Hepatocyte (in vitro differentiated cells): Measurements from ENCODE around the gene HCRT. TPM values are rescaled to one million over a fixed set of nuclear protein-coding genes. Genes with fewer than 3 reads are reported as not detected.

Source experiments
- DNase-seq: peaks from one replicate; pipeline ENCODE4 v3.0.0-alpha.2; 2016; ENCODE audit warnings: low spot score
- H2AFZ ChIP-seq: fragments of 200-600 bp; sonication (generic); 2 replicates; pipeline ENCODE4 v1.6.0; 2016; ENCODE audit warnings: antibody characterized with exemption, mild to moderate bottlenecking
- H3K27ac ChIP-seq: fragments of 200-600 bp; sonication (generic); 2 replicates; pipeline ENCODE4 v1.5.1; 2016; ENCODE audit warnings: mild to moderate bottlenecking
- H3K27me3 ChIP-seq: fragments of 200-600 bp; sonication (generic); 2 replicates; pipeline ENCODE4 v1.6.1; 2016
- H3K36me3 ChIP-seq: fragments of 200-600 bp; sonication (generic); replicated peaks from 2 replicates; pipeline ENCODE4 v1.5.1; 2016; ENCODE audit warnings: low read depth; ENCODE audit not compliant: insufficient read depth
- H3K4me1 ChIP-seq: fragments of 200-600 bp; sonication (generic); 2 replicates; pipeline ENCODE4 v1.5.1; 2016; ENCODE audit warnings: mild to moderate bottlenecking, moderate library complexity; ENCODE audit not compliant: insufficient read depth
- H3K4me2 ChIP-seq: fragments of 200-600 bp; sonication (generic); 2 replicates; pipeline ENCODE4 v1.6.0; 2016
- H3K4me3 ChIP-seq: fragments of 200-600 bp; sonication (generic); 2 replicates; pipeline ENCODE4 v1.5.1; 2016; ENCODE audit warnings: mild to moderate bottlenecking
- H3K79me2 ChIP-seq: fragments of 200-600 bp; sonication (generic); 2 replicates; pipeline ENCODE4 v1.6.0; 2017; ENCODE audit warnings: mild to moderate bottlenecking
- H3K9me2 ChIP-seq: fragments of 200-600 bp; sonication (generic); replicated peaks from 2 replicates; pipeline ENCODE4 v1.6.0; 2017; ENCODE audit warnings: mild to moderate bottlenecking; ENCODE audit not compliant: insufficient read depth
- H3K9me3 ChIP-seq: fragments of 200-600 bp; sonication (generic); 2 replicates; pipeline ENCODE4 v1.5.1; 2016; ENCODE audit warnings: low read depth, mild to moderate bottlenecking
- H4K20me1 ChIP-seq: fragments of 200-600 bp; sonication (generic); 2 replicates; pipeline ENCODE4 v1.6.0; 2016; ENCODE audit warnings: mild to moderate bottlenecking; ENCODE audit not compliant: insufficient read depth, poor library complexity, severe bottlenecking
- EZH2 ChIP-seq: fragments of 200-600 bp; sonication (generic); IDR thresholded peaks from 2 replicates; pipeline ENCODE4 v1.6.1; 2016; ENCODE audit warnings: antibody characterized with exemption, mild to moderate bottlenecking, borderline replicate concordance
- EZH2phosphoT487 ChIP-seq: fragments of 200-600 bp; sonication (generic); IDR thresholded peaks from one replicate; pipeline ENCODE4 v1.6.1; 2018; ENCODE audit warnings: antibody characterized with exemption, mild to moderate bottlenecking, low read depth, moderate library complexity; ENCODE audit not compliant: unreplicated experiment, severe bottlenecking
- WGBS: methylation state at CpG from one replicate; pipeline ENCODE4 v1.1.6; 2016; ENCODE audit warnings: low lambda C conversion rate; ENCODE audit errors: missing lambda C conversion rate; 5-methylcytosine and 5-hydroxymethylcytosine counted together
- polyA plus RNA-seq: library from polyadenylated mRNA; unstranded; fragments of >200 nt; fragmentation: Nextera tagmentation; extraction: Ambion mirVana; gene quantifications from 2 replicates; pipeline ENCODE4 v1.2.1, GENCODE V29; 2016
- total RNA-seq: library from RNA; depleted of rRNA; stranded (reverse); fragments of >200 nt; gene quantifications from 2 replicates; pipeline ENCODE4 v1.2.3, GENCODE V29; 2014
- TF ChIP-seq, protein P1 (sequence below): fragments of 200-600 bp; sonication (generic); IDR thresholded peaks from 2 replicates; pipeline ENCODE4 v1.5.1; 2016; ENCODE audit warnings: antibody characterized with exemption, mild to moderate bottlenecking; ENCODE audit not compliant: poor library complexity

Gene HCRT
- total and polyA plus RNA-seq, 2 experiments from 2014 or later: not detected

DNA sequence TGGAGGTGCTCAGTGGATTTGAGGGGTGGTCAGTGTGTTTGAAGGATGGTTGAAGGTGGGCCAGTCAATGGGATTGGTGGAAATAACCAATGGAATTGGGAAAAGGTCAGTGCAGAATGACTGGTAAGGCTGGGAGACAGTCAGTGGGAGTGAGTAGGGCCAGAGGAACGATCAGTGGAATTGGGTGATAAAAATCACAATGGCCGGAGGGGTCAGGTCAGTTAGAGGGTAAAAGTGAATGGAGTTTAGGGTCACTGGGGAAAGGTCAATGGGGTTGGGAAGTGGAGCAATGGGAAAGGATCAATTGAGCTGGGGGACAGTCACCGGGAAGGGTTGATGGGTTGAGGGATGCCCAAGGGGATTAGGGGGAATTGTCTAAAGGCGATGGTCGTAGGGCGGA is 19.5 kb downstream of the HCRT start:
- WGBS: 86% methylated on average over 6 of the region's 6 CpGs
- no peak for TF ChIP-seq EZH2phosphoT487
- TF ChIP-seq EZH2: no peak
- TF ChIP-seq, protein P1, sequence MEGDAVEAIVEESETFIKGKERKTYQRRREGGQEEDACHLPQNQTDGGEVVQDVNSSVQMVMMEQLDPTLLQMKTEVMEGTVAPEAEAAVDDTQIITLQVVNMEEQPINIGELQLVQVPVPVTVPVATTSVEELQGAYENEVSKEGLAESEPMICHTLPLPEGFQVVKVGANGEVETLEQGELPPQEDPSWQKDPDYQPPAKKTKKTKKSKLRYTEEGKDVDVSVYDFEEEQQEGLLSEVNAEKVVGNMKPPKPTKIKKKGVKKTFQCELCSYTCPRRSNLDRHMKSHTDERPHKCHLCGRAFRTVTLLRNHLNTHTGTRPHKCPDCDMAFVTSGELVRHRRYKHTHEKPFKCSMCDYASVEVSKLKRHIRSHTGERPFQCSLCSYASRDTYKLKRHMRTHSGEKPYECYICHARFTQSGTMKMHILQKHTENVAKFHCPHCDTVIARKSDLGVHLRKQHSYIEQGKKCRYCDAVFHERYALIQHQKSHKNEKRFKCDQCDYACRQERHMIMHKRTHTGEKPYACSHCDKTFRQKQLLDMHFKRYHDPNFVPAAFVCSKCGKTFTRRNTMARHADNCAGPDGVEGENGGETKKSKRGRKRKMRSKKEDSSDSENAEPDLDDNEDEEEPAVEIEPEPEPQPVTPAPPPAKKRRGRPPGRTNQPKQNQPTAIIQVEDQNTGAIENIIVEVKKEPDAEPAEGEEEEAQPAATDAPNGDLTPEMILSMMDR: no peak

DNA sequence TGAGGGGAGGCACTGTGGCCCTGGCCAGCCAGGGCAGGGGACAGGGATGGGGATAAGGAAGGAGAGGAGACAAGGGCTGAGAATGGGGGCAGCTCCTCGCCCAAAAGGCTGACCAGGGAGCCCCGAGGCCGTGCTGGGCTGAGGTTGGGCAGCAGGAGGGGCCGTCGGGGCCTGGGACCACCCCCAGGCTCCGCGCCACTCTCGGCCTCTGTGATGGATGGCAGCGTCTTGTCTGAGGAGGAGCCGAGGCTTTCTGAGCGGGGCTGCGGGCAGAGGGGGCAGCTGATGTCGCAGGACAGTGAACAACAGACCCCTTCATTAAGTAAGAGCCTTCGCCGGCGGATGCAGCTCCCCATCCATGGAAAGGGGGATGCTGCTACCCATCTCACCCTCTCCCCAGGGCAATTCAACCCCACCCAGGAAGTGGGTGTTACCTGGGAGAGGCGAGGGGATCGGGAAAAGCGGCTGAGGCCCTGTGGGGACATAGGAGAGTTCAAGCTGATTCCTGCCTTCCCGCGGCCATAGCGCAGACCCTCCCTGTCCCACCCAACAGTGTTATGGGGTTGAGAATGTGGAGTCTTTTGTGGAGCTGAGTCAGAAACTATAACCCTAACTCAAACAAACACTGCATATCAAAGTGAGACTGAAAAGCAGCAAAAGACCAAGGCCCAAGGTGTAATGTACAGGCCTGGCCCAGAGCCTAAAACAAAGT is 21.4 kb downstream of the HCRT start:
- Histone ChIP-seq H3K36me3 (no peaks in the 10 kb centered on the region), H4K20me1 (no peaks in the 10 kb centered on the region), H3K4me3 (no peak overlapping the region), H3K9me2 (no peaks in the 10 kb centered on the region), H3K9me3 (no peaks in the 10 kb centered on the region), H3K27ac (no peak overlapping the region), H3K79me2 (no peaks in the 10 kb centered on the region), H3K4me1 (no peaks in the 10 kb centered on the region), H3K4me2 (no peak overlapping the region), H2AFZ (no peak overlapping the region), H3K27me3 (no peaks in the 10 kb centered on the region)
- no peak for DNase-seq
- TF ChIP-seq, protein P1: no peak
- no peak for TF ChIP-seq EZH2
- TF ChIP-seq EZH2phosphoT487: no peak
- WGBS: 90% methylated on average over 22 of the region's 22 CpGs

More for the DNA sequence above, 19.5 kb downstream of the HCRT start:
- H3K36me3 ChIP-seq: no peaks in the 10 kb centered on the region
- H3K4me2 ChIP-seq: no peak overlapping the region
- no peaks in the 10 kb centered on the region for H3K9me2 ChIP-seq
- H3K27me3 ChIP-seq: no peaks in the 10 kb centered on the region
- H2AFZ ChIP-seq: no peak overlapping the region
- no peaks in the 10 kb centered on the region for H3K4me1 ChIP-seq
- H4K20me1 ChIP-seq: no peaks in the 10 kb centered on the region
- H3K79me2 ChIP-seq: no peaks in the 10 kb centered on the region
- no peaks in the 10 kb centered on the region for H3K9me3 ChIP-seq
- H3K27ac ChIP-seq: no peak overlapping the region
- no peak overlapping the region for H3K4me3 ChIP-seq
- no peak for DNase-seq

DNA sequence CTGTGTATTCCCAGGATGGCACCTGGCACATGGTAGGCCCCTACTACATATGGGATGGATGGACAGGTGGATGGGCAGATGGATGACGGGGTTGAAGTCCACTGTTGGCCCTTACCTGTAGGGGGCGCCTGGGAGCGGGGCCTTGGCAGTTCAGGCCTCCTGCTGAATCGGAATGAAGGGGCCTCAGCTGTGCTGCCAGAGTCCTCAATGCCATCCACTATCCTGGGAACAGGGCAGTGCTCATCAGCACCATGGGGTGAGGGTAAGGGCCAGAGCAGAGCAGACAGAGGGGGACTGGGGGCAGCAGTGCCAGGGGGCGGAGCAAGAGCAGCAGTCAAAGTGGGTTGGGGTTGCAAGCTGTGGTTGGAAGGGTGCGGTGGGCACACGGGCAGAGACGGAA is 22.1 kb downstream of the HCRT start:
- WGBS: 54% methylated on average over 8 of the region's 8 CpGs
- Histone ChIP-seq H4K20me1 (no peaks in the 10 kb centered on the region), H3K4me1 (no peaks in the 10 kb centered on the region), H3K9me3 (no peaks in the 10 kb centered on the region), H3K27ac (no peak overlapping the region), H3K27me3 (no peaks in the 10 kb centered on the region), H3K9me2 (no peaks in the 10 kb centered on the region), H3K79me2 (no peaks in the 10 kb centered on the region), H3K36me3 (no peaks in the 10 kb centered on the region), H2AFZ (no peak overlapping the region), H3K4me3 (no peak overlapping the region), H3K4me2 (no peak overlapping the region)
- TF ChIP-seq, protein P1: peak; percentile 11
- TF ChIP-seq EZH2phosphoT487 (no peak), EZH2 (no peak)
- DNase-seq: no peak
